HS-5 (cell line): ENCODE data around the gene UNC93B1.
"Not testable (repeated sequence)": the region's sequence is repeated elsewhere in the genome, so short reads cannot be mapped to it uniquely, and the experiment has no call there.

ENCODE experiments used
- DNase-seq: peaks from one replicate; pipeline ENCODE4 v3.0.0-alpha.2; 2012; ENCODE audit warnings: low read depth

UNC93B1 gene

GRCh38 chr11:68009391-68010089 is 5.6 kb upstream of the UNC93B1 start:
- no peak for DNase-seq

- no peak for DNase-seq
Observed at GRCh38 chr11:68008381-68009337, 4.8 kb upstream of the UNC93B1 start.

- no peak for DNase-seq
Observed at GRCh38 chr11:68007498-68008380, 3.8 kb upstream of the UNC93B1 start.

GRCh38 chr11:68006606-68007166 is 2.8 kb upstream of the UNC93B1 start:
- no peak for DNase-seq

GRCh38 chr11:68004551-68005335 is 846 bp upstream of the UNC93B1 start:
- DNase-seq: no peak

GRCh38 chr11:68002938-68003845 is 705 bp downstream of the UNC93B1 start:
- no peak for DNase-seq

GRCh38 chr11:68002575-68002937 is 1.3 kb downstream of the UNC93B1 start:
- DNase-seq: no peak

- DNase-seq: no peak
Observed at GRCh38 chr11:67999704-68000103, 4.2 kb downstream of the UNC93B1 start.

- DNase-seq: no peak
Observed at GRCh38 chr11:67999201-67999629, 4.7 kb downstream of the UNC93B1 start.

- DNase-seq: no peak
Observed at GRCh38 chr11:67998150-67999045, 5.5 kb downstream of the UNC93B1 start.

- no peak for DNase-seq
Observed at GRCh38 chr11:67997475-67997921, 6.4 kb downstream of the UNC93B1 start.

GRCh38 chr11:67996622-67997474 is 7.0 kb downstream of the UNC93B1 start:
- no peak for DNase-seq

- DNase-seq: no peak
Observed at GRCh38 chr11:67996051-67996450, 7.8 kb downstream of the UNC93B1 start.

GRCh38 chr11:67995579-67995978 is 8.3 kb downstream of the UNC93B1 start:
- DNase-seq: not testable (repeated sequence)

- not testable (repeated sequence) for DNase-seq
Observed at GRCh38 chr11:67995129-67995528, 8.8 kb downstream of the UNC93B1 start.

GRCh38 chr11:67994387-67994786 is 9.5 kb downstream of the UNC93B1 start:
- not testable (repeated sequence) for DNase-seq

GRCh38 chr11:67993821-67994220 is 10.1 kb downstream of the UNC93B1 start:
- DNase-seq: not testable (repeated sequence)
